HG03066 (cell line): ENCODE results near the gene TUBGCP6.
"Not testable (repeated sequence)": the region's sequence is repeated elsewhere in the genome, so short reads cannot be mapped to it uniquely, and the experiment has no call there.

Experiments
- ATAC-seq: cut with Tn5 transposase; IDR thresholded peaks from one replicate; pipeline ENCODE4 v1.9.1; 2021; ENCODE audit warnings: low read depth; ENCODE audit not compliant: unreplicated experiment

TUBGCP6 gene

GRCh38 chr22:50175921-50176849, 68.6 kb downstream of the TUBGCP6 start:
- no peak for ATAC-seq

GRCh38 chr22:50175191-50175461, 69.7 kb downstream of the TUBGCP6 start:
- no peak for ATAC-seq

- no peak for ATAC-seq
Observed at GRCh38 chr22:50174382-50175190, 70.2 kb downstream of the TUBGCP6 start.

GRCh38 chr22:50173983-50174355, 70.9 kb downstream of the TUBGCP6 start:
- ATAC-seq = no peak

DNA sequence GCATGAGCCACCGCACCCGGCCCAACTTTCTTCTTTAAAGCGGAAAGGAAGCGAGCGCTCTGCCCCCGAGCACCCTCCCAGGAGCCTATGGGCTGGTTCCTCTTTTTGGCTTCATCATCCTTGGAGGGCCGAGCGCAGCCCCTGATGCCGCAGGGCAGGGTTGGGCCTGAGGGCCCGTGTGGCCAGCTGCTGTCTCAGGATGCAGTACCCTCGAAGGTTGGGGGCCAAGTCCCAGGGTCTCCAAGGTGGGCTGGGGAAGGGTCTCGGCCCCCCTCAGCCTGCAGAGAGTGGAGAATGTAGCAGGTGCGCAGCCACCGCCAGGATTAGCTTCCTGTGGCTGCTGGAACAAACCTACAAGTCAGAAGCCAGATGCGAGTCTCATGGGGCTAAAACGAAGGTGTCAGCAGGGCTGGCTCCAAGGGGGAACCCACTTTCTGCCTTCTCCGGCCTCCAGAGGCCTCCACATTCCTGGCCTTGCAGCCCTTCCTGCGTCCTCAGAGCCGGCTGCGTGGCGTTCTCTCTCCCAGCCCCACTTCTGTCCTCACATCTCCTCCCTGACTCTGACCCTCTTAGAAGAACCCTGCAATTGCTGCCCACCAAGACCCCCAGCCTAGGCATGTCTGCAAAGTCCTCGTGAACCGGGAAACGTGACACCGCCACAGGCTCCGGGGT, 71.4 kb downstream of the TUBGCP6 start:
- ATAC-seq = no peak

DNA sequence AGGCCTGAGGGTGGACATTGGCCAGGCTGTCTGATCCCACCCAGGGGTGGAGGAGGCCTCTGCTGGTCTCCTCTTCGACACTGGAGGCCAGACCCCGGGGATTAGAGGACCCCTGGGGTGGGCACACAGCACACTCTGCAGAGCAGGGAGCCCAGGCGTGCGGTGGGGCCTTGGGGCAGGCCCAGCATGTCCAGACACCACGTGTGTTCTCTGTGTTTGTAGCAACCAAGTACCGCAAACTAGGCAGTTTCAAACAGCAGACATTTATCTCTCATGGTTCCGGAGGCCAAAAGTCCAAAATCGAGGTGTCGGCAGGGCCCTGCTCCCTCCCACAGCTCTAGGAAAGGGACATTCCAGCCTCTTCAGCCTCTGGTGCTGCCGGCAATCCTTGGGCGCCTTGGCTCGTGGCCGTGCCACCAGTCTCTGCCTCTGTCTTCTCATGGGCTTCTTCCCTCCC, 72.8 kb downstream of the TUBGCP6 start:
- no peak for ATAC-seq

- no peak for ATAC-seq
Observed at GRCh38 chr22:50171319-50171964, 73.4 kb downstream of the TUBGCP6 start.

GRCh38 chr22:50170453-50171318, 74.1 kb downstream of the TUBGCP6 start, which contains the start of gene PANX2:
Gene PANX2 (plus strand): TSS chr22:50170731. CDS start chr22:50170731, 0 bp downstream.
- no peak for ATAC-seq

DNA sequence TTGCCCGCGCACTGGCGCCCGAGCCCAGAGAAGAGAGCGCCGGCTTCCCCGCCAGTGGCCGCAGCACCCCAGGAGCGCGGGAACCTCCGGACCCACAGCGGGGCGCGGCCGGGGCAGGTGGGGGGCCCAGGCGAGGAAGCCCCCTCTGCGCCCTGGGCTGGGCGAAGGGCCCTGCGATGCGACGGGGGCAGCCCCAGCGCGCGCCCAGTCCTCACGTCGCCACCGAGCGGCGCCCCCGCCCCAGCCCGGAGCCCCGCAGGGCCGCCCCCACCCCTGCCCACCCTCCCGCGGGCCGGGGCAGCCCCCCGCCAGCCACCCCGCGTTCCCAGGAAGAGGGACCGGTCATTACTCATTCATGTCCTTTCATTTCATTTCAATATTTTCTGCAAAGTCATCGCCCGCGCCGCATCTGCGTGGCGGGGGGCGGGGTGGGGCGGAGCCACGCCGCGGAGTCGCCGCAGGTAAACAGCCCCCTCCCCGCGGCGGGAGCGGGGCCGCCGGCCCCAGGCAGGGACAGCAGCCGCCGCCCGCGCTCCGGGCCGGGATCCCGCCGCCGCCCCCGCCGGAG, 75.0 kb downstream of the TUBGCP6 start:
- ATAC-seq = no peak

DNA sequence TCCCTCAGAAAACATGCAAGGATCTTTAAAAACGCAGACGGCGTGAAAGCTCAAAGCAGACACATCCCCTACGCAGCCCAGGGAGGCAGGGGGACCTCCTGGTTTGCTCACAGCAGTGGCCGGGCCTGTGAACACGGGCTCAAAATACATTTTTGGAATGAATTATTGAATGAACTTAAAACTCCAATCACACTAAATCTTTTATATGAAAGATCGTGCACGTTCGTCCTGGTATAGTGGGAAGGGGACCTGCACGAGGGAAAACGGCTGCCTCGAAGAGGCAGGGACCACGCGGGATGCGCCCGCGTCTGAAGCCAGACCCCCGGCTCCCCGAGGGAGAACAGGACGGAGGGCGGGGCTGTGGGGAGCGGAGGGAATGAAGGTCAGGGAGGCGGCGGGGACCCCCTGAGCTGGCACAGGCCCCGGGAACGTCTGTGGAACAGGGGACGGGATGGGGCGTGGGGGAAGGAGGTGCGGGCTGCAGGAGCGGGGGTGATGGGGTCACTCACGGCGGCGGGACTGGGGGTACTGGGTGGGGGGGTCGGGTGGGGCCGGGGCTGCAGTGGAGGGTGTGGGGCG, 75.6 kb downstream of the TUBGCP6 start:
- ATAC-seq = no peak

DNA sequence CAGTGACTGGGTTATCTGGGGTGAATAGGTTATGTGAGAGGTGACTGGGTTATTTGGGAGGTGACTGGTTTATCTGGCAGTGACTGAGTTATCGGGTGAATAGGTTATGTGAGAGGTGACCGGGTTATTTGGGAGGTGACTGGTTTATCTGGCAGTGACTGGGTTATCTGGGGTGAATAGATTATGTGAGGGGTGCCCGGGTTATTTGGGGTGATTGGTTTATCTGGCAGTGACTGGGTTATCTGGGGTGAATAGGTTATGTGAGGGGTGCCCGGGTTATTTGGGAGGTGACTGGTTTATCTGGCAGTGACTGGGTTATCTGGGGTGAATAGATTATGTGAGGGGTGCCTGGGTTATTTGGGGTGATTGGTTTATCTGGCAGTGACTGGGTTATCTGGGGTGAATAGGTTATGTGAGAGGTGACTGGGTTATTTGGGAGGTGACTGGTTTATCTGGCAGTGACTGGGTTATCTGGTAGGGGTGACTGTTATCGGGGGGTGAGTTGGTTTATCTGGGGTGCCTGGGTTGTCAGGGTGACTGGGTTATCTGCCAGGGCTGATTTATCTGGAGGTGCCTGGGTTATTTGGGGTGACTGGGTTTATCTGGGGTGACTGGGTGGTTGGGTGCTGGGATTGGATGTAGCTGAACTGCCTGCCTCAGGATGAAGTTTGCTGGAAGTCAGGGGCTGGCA, 76.2 kb downstream of the TUBGCP6 start:
- not testable (repeated sequence) for ATAC-seq

DNA sequence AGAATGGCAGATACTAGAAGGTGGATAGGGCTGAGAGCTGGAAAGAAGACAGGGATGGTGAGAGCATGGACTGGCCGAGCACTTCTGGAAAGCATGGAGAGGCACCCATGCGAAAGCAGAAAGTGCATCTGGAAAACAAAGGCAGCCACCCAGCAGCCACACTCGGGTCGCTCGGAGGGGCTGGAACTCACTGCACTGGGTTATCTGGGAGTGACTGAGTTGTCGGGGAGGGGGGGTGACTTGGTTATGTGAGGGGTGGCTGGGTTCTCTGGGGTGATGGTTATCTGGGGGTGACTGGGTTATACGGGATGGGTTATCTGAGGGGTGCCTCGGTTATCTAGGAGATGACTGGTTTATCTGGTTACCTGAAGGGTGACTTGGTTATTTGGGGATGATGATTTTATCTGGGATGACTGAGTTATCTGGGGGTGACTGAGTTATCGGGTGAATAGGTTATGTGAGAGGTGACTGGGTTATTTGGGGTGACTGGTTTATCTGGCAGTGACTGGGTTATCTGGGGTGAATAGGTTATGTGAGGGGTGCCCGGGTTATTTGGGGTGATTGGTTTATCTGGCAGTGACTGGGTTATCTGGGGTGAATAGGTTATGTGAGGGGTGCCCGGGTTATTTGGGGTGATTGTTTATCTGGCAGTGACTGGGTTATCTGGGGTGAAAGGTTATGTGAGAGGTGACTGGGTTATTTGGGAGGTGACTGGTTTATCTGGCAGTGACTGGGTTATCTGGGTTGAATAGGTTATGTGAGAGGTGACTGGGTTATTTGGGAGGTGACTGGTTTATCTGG, 76.9 kb downstream of the TUBGCP6 start:
- ATAC-seq = no peak
